ENCODE measurements around the gene ZDHHC24.
"Not testable (repeated sequence)": the region's sequence is repeated elsewhere in the genome, so short reads cannot be mapped to it uniquely, and the experiment has no call there.

ZDHHC24 gene, protein sequence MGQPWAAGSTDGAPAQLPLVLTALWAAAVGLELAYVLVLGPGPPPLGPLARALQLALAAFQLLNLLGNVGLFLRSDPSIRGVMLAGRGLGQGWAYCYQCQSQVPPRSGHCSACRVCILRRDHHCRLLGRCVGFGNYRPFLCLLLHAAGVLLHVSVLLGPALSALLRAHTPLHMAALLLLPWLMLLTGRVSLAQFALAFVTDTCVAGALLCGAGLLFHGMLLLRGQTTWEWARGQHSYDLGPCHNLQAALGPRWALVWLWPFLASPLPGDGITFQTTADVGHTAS

DNA sequence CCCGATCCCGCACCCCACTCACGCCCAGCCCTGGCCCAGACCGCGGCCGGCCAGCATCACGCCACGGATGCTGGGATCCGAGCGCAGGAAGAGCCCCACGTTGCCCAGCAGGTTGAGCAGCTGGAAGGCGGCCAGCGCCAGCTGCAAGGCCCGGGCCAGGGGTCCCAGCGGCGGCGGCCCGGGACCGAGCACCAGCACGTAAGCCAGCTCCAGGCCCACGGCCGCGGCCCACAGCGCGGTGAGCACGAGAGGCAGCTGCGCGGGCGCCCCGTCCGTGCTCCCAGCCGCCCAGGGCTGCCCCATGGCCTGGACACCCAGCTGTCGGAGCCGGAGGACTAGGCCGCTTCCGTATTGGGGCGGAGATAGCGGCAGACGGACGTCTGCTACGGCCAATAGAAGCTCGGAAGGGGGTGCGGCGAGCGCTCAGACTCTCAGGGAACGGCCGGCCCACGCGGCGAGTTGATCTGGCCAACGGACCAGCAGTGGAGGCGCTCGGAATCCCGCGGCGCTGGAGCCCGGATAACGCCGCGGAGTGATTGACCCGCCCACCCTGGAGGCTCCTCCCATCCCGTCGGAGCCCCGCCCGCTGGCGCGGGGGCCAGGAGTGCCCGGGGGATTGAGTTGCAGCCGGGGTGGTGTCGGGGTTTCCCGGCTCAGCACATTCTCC lies at the start of gene ZDHHC24:
ZDHHC24 (minus strand) TSS at position 348 of the 667 bp plus-strand sequence; CDS start at position 303, 45 bp downstream.
- DNase-seq, result peak; percentile 73

DNA sequence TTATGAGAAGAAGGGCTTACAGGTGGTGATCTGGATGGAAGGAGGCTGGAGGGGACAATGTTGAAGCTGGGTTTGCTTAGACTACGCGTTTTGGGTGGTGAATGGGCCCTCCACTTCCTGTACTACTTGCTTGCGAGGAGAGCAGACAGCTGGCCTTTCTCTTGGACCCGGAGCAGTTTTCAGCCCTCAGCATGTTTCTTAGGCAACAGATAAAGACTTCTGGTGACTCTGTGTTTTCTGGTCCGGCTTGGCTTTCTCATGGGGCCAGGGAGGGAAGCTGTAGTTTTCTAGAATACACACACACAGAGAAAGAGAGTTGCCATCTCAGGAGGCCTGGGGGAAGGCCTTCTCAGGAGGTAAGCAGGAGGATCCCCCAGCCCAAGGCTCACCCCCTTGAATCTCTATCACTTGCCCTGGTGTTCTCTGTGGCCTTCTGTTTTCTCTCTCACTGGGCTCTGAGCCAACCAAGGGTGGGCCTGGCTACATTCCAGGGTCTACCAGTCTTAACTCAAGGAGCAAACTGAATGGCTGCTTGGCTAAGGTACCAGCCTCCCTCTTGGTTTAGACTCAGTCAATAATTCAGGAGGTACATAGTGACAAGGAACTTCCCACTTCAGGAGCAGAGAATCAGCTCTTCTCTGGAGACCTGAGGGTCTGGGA lies 49.5 kb upstream of the ZDHHC24 start:
- no peak for DNase-seq

DNA sequence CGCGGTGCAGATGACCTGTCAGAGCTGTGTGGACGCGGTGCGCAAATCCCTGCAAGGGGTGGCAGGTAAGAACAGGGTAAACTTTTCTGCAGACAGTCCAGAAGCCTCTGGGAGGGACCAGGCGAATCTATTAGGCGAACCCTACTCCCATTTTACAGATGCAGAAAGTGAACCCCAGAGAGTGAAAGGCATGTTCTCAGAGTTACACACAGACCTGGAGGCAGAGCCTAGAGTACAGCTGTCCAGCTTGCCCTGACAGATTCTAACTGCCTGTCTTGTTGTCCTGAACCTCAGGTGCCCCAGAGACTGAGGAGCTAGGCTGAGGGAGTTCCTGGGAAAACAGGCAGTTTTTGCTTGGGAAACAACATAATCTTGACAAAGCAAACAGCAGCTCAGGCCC lies 47.8 kb upstream of the ZDHHC24 start:
- no peak for DNase-seq

DNA sequence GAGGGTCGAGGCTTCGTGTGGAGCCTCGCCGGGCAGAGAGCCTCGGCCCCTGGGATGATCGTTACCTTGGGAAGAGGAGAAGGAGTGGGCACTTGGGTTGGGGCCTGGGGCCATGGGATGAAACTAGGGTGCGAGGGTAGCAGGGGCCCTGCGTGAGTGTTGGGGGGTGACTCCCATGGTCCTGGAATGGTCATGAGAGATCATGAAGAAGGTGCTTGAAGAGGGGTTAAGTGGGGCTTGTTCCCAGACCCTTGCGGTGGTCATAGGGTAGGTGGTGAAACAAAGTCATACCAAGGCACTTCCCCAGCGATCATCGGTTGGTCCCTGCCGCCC lies 47.4 kb upstream of the ZDHHC24 start:
- no peak for DNase-seq

DNA sequence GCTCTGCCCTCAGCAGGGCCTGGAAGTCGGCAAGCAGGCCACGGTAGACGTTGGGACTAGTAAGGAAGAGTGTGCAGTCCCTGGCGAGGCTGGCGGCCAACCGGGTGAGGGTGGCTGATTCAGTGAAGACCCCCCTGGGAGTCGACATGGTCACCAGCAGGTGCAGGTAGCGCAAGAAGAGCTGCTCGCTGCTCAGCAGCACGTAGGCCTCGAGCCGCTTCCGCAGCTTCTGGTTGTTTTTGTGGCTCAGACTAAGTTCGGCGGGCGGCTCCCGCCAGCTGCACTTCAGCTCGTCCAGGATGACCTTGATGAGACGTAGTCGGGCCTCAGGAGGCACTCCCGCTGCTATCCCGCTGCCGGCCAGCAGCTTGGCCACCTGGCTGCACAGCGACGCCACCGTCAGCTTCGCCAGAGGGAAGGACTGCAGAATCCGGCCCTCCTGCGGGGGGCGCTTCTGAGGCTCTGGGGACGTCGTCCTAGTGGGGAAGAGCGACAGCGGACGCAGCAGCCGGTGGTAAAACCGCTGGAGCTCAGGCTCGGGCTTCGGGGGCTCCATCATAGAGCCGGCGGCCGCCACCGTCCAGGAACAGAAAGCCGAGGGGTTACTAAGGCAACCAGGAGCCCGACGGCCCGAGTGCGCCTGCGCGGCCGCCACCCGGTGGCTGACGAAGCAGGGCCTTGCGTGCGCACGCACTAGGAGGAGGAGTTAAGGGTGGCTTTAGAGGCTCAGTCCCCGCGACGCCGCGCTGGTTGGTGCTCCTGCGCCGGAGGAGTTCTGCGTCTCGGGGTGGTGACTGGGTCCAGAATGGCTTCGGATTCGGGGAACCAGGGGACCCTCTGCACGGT lies 46.8 kb upstream of the ZDHHC24 start, which contains the start of the genes CCDC87 and CCS:
CCDC87 (minus strand) TSS at position 607 of the 846 bp plus-strand sequence; CDS start at position 559, 48 bp downstream.
CCS (plus strand) TSS at position 729 of the 846 bp plus-strand sequence; CDS start at position 806, 77 bp downstream.
- DNase-seq, result peak; percentile 97

DNA sequence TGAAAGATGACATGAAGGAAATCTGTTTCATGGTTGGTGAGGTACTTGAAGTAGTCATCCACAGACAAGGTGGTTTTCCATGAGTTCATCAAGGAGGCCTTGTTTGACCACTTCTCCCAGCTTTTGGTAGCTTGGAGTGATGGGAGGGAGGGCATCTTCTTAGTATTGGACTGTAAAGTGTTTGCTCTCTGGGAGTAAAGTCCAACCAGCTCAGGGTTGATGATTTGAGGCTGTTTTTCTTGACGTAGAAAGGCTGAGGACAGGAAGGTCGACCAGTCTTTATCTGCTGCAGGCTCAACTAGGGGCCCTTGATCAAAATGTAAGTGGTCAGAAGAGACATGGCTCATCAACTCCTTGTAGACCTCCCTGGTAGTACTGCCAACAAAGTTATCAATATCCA lies 45.3 kb upstream of the ZDHHC24 start:
- no peak for DNase-seq

DNA sequence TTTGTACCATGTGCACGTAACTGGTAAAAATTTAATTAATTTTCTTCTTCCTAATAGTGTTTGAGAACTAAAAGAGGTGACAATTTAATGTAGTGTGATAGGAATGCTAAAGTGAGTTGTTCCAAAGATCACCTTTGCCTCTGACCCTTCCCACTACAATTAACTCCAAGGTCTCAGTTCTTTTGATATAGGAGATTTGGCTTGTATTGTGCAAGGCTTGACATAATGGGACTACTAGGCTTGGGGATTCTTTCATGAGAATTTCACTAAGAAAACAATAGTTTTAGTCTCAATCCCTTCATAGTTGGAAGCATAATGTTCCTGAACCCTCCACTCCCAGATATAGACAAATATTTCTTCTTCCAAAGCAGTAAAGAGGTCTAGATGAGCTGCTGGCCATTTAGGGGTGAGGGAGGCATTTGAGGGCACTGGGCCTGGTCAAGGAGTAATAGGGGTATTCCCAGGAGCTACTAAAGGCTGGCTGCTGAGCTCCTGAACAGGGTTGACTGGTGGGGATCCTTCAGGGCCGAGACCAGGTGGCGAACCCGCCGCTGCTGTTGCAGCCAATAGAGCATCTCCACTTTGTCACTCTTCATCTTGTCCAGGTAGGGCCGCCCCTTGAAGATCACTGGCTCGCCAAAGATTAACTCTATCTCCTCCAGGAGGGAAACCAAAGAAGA lies 44.3 kb upstream of the ZDHHC24 start:
- DNase-seq, result no peak

DNA sequence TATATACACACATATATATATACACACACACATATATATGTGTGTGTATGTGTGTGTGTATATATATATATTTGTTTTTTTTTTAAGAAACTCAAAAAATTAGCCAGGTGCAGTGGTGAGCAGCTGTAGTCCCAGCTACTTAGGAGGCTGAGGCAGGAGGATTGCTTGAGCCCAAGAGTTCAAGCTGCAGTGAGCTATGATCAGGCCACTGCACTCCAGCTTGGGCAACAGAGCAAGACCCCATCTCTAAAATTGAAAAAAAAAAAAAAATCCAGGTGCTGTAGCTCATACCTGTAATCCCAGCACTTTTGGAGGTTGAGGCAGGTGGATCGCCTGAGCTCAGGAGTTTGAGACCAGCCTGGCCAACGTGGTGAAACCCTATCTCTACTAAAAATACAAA lies 43.5 kb upstream of the ZDHHC24 start:
- DNase-seq, result not testable (repeated sequence)

DNA sequence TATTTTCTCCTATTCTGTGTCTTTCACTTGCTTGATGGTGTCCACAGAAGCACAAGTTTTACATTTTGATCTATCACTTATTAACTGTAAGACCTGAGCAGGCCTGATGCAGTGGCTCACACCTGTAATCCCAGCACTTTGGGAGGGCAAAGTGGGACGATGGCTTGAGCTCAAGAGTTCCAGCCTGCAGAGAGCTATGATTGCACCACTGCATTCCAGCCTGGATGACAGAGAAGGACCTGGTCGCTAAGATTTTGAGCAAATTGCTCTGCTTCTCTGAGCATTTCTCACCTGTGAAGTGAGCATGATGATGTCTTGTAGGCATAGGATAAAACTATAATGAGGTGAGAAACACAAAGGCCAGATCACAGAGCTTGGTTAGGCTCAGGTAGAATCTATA lies 40.3 kb upstream of the ZDHHC24 start:
- no peak for DNase-seq

DNA sequence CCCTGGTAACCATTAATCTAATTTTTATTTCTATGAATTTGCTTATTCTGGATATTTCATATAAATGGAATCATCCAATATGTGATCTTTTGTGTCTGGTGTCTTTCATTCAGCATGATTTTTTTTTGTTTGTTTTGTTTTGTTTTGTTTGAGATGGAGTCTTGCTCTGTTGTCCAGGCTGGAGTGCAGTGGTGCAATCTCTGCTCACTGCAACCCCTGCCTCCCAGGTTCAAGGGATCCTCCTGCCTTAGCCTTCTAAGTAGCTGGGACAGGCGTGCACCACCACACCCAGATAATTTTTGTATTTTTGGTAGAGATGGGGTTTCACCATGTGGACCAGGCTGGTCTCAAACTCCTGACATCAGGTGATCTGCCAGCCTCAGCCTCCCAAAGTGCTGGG lies 39.6 kb upstream of the ZDHHC24 start:
- DNase-seq, result not testable (repeated sequence)

DNA sequence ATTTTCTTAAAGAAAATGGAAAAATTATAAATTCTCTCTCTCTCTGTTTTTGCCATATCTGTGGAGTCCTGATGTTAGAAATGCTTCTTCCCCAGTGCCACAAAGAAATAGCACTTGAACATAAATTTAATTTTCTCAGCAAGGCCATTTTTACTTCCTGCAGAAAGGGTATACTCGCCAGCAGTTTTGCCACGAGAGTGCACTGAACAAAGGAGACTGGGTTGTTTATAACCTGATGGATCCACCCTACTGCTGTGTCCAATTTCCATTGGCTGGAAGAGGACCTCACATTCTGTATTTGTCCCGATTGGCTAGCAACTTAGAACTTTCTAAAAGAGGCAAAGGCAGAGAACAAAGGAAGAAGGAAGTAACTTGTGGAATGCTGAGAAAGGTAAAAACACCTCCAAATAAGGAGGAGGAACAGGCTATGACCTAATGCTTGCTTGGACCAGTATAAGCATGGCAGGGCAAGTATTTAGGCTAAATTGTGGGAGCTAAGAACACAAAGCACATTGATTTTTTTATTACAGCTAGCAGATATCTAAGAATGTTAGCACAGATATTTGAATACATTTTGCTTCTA lies 36.8 kb upstream of the ZDHHC24 start:
- not testable (repeated sequence) for DNase-seq

DNA sequence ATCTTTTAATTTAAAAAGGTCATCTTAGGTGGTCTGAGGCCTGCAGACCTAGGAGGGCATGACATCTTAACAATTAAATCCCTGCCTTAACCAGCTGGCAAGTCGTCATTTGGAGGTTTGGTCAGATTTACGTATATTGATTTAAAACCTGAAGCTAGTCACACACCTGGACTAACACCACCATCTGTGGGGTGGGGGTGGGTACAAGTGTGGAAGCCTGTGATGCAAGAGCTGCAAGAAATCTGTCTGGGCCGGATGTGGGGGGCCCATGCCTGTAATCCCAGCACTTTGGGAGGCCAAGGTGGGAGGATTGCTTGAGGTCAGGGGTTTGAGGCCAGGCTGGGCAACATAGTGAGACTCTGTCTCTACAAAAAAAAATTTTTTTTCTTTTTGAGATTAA lies 35.4 kb upstream of the ZDHHC24 start:
- no peak for DNase-seq

DNA sequence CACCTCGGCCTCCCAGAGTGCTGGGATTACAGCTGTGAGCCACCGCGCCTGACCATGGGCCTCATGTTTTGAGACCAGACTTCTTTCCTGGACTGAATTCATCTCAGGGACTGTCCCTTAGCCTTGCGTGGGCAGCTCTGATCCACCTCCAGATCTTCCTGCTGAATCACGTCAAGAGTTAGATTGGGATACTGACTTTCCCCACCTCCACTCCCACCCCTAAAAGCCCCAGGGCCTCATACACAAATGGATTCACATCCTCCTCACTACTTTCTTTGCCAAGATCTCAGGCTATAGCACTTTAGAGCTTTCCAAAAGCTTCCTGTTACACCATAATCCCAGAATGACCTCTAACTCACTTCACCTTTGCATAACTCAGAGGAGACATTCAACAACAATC lies 35.0 kb upstream of the ZDHHC24 start:
- no peak for DNase-seq

DNA sequence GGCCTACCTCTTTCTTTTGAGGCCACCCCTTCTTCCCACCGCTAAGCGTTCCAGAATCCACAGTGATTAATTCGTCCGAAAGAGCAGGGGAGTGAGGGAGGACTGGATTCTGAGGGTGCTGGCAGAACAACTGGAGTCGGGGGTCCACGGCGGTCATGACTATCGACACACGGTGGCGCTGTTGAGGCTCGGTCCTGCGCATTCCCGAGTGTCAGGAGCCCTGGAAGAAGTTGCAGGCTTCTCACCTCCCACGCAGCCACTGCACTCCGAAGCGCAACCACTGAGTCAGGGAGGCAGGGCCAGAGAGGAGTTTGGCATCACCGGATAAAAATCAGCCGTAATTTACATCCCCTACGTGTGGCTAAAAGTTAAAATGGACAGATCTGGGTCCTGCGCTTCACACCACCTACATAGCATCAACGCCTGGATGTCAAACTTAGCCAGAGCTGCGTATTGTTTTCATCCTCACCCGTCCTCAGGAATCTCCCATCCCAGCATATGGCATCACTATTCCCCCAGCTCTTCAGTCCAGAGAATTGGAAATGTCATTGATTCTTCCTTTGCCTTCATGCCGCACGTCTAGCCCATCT lies 33.3 kb upstream of the ZDHHC24 start:
- DNase-seq, result peak; percentile 75

DNA sequence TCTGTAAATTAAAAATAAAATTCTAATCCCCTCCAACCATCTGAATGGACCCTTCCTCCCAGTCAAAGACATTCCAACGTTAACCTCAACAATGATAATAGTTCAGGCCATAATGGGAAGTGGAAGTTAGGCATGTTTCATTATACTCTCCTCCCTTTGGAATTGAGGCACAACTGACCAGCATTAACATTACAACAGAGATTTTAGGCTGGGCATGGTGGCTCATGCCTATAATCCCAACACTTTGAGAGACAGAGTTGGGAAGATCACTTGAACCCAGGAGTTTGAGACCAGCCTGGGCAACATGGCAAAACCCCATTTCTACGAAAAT lies 25.0 kb upstream of the ZDHHC24 start:
- DNase-seq, result no peak

DNA sequence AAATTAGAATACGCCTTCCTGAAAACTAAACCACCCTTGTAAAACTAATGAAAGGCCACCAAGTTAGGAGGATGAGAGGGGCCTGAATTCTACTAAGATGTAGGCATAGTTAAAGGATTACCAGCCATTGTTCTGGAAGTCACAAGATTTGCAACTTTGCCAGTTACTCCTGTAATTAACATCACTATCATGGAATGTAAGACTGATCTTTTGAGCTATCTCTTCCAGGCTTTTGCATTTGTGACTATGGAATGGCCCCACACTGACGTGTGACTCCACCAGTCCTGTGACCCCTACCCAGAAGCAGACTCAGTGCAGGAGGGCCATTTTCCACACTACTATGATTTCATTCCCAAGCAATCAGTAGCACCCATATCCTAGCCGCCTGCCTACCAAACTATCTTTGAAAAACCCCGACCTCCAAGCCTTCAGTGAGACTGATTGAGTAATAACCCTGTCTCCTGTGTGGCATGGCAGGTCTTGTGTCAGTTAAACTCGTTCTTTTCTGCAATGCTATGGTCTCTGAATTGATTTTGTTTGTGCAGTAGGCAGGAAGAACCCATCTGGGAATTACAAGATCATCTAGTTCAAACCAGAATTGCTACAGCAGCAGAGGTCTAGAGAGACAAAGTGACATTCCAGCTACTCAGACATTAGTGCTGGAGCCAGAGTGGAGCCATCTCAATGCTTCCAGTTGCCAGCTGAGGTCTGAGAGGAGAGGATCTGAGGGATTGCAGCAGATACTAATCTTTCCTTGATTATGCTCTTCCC lies 24.4 kb upstream of the ZDHHC24 start:
- DNase-seq, result no peak

DNA sequence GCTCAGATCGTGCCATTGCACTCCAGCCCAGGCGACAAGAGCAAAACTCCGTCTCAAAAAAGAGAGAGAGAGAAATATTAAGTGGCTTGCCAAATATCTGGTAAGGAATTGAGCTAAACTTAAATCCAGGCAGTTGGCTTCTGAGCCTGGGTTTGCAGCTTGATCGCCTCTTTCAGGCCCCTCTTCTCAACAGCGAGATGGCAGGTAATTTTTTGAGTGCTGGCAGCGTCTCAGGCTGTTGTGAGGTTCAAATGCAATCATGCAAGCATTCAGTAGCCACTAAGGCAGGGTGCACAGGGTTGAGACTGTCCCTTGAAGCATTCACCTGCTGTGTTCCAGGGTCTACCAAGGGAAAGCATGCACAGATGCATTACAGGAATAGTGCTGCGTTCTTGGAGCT lies 23.2 kb upstream of the ZDHHC24 start:
- DNase-seq, result no peak

DNA sequence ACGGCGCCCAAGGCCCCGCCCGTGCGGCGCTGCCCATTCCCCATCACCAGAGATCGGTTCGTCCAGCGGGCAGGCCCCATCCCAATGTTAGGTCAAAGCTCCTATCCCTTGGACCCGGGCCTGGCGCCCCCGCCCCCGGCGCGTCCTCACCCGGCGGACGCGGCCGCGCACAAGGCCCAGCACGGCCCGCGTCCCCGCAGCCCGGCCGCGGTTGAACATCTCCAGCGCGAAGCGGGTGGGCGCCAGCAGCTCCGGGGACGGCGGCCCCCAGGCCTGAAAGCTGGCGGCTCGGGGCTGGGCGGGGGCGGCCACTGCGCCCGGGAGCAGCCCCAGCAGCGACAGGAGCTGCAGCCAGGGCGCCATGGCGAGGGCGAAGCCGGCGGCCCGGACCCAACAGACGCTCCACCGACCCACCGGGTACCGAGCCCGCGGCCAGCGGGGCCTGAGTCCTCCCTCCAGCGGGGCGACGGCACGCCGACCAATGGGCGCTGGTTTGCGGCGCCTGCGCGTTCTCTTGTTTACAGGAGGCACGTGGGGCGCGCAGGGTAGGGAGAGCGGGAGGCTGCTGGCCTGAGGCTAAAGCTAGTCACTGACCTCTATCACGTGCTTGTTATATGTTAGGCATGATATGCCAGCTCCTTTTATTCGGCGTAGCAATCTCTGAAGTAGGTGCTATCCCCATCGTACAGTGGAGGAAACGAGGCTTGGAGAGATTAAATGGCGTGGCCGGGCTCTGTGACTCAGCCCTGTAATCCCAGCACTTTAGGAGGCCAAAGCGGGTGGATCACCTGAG lies 22.5 kb upstream of the ZDHHC24 start, which contains the start of gene CTSF:
CTSF (minus strand) TSS at position 483 of the 793 bp plus-strand sequence; CDS start at position 363, 120 bp downstream.
- peak; percentile 50 for DNase-seq

DNA sequence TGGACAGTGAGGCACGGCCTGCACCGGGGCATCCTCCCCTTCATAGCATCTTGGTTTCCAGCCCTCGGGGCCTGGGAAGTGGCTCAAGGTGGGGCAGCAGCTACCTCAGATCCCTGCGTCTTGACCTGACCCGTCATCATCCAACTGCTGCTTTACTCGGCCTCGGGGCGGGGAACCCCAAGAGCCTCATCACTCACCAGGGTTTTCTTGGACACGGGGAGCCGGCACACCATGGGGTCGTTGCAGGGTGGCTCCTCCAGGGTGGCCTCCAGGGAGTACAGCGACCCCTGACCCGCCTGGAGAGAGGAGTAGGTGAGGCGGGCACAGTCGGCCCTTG lies 21.9 kb upstream of the ZDHHC24 start:
- DNase-seq, result no peak

DNA sequence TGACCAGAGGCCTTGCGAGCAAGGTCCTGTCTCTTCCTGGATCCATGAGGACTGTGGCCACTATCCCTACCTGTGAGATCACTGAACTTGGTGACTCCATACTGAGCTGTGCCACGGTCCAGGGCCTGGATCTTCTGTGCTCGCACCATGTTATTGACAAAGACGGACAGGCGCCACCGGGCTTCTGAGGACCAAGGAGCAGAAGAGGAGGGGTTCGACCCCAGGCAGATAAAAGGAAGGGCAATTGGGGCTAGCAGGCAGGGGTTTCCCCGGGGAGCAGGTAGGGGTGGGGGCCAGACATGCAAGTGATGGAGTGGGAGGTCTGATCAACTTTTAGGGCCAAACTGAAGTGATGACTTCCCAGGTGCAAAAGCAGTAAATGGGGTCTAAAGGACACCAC lies 20.4 kb upstream of the ZDHHC24 start:
- no peak for DNase-seq
